ENCODE measurements around the gene FGD4.

Gene FGD4

DNA sequence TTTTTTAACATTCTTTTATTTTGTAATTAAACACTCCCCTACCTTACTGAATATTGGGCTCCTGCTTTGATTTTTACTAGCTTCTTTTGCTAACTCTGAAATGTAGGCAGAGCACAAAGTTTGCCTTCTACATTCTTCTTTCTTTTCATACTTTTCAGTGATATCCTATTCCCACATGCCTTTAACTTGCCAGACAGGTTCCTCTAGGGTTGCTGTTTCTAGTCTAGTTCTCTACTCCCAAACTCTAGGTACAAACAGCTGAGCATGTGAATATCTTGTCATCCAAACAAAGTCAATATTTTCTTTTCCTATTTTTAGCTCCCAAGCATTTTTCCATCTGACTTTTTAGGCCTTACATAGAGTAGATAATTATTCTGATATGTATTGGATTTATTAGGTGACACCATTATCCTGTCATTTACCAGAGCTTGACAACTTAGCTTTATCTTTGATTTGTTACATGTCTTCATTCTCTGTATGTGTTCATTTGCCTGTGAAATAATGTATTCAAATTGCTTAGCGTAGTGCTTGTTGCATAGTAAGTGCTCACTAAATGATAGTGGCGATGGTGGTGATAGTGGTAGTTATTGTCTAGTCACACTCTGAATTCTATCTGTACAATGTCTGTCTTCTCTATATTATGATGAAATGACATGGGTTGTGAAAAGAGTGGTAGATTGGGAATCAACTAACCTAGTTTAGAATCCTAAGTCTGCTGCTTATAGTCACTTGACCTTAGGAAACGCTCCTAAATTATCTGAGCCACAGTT lies 206.2 kb downstream of the FGD4 start:
- Histone ChIP-seq H3K36me3 (ENCODE audit: control insufficient read depth in 5 of 5, insufficient read depth in 5 of 5, low read length in 5 of 5) (peaks cover 46 to 64% (median 53%) of the 10 kb centered on the region in 5 donors), H3K4me3 (ENCODE audit: low read depth in 1 of 5, low read length in 5 of 5) (no peak overlapping the region), H3K4me1 (ENCODE audit: control insufficient read depth in 5 of 5, insufficient read depth in 5 of 5, low read length in 5 of 5) (no peaks in the 10 kb centered on the region), H3K27me3 (ENCODE audit: control insufficient read depth in 5 of 5, insufficient read depth in 4 of 5, low read length in 5 of 5) (no peaks in the 10 kb centered on the region), H3K9me3 (ENCODE audit: control insufficient read depth in 5 of 5, low read length in 5 of 5) (no peaks in the 10 kb centered on the region), H3K27ac (ENCODE audit: low read depth, low read length) (no peak overlapping the region), H3K9ac (ENCODE audit: low read length in 5 of 5) (no peak overlapping the region)

DNA sequence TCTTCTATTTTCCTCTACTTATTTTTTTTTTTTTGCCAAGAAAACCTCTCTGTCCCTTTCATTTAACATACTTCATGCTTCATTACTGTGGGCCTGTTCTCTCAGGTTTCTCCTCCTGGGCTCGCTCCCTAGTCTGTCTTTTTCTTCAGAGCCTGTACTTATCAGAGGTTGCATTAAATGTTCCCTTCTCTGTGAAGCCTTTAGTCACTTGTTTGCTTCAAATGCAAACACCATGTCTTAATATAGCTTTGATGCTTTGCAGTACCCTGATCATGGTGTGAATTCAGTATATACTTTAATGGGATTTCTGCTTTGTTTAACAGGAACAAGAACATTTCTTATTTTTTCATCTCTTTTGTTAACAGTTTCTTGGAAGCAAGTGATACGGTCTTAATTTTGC lies 207.1 kb downstream of the FGD4 start:
- no peak overlapping the region for H3K27ac ChIP-seq (ENCODE audit: low read depth, low read length)
- H3K27me3 ChIP-seq (ENCODE audit: control insufficient read depth in 5 of 5, insufficient read depth in 4 of 5, low read length in 5 of 5), result no peaks in the 10 kb centered on the region
- peaks cover 0 to under 1% (median 0%) of the 10 kb centered on the region in 5 donors for H3K4me1 ChIP-seq (ENCODE audit: control insufficient read depth in 5 of 5, insufficient read depth in 5 of 5, low read length in 5 of 5)
- H3K36me3 ChIP-seq (ENCODE audit: control insufficient read depth in 5 of 5, insufficient read depth in 5 of 5, low read length in 5 of 5), result peaks cover 43 to 65% (median 53%) of the 10 kb centered on the region in 5 donors
- H3K9ac ChIP-seq (ENCODE audit: low read length in 5 of 5), result no peak overlapping the region
- H3K9me3 ChIP-seq (ENCODE audit: control insufficient read depth in 5 of 5, low read length in 5 of 5), result no peaks in the 10 kb centered on the region
- H3K4me3 ChIP-seq (ENCODE audit: low read depth in 1 of 5, low read length in 5 of 5), result no peak overlapping the region

- Histone ChIP-seq H3K36me3 (ENCODE audit: control insufficient read depth in 5 of 5, insufficient read depth in 5 of 5, low read length in 5 of 5) (peaks cover 47 to 86% (median 71%) of the 10 kb centered on the region in 5 donors), H3K9ac (ENCODE audit: low read length in 5 of 5) (no peak overlapping the region), H3K9me3 (ENCODE audit: control insufficient read depth in 5 of 5, low read length in 5 of 5) (no peaks in the 10 kb centered on the region), H3K4me3 (ENCODE audit: low read depth in 1 of 5, low read length in 5 of 5) (no peak overlapping the region), H3K4me1 (ENCODE audit: control insufficient read depth in 5 of 5, insufficient read depth in 5 of 5, low read length in 5 of 5) (peaks cover 0 to 13% (median 5%) of the 10 kb centered on the region in 5 donors), H3K27ac (ENCODE audit: low read depth, low read length) (no peak overlapping the region), H3K27me3 (ENCODE audit: control insufficient read depth in 5 of 5, insufficient read depth in 4 of 5, low read length in 5 of 5) (no peaks in the 10 kb centered on the region)
These were observed 210.6 kb downstream of the FGD4 start for GRCh38 chr12:32609966-32610365.

GRCh38 chr12:32611986-32612385 lies 212.6 kb downstream of the FGD4 start:
- peaks cover 43 to 89% (median 72%) of the 10 kb centered on the region in 5 donors for H3K36me3 ChIP-seq (ENCODE audit: control insufficient read depth in 5 of 5, insufficient read depth in 5 of 5, low read length in 5 of 5)

DNA sequence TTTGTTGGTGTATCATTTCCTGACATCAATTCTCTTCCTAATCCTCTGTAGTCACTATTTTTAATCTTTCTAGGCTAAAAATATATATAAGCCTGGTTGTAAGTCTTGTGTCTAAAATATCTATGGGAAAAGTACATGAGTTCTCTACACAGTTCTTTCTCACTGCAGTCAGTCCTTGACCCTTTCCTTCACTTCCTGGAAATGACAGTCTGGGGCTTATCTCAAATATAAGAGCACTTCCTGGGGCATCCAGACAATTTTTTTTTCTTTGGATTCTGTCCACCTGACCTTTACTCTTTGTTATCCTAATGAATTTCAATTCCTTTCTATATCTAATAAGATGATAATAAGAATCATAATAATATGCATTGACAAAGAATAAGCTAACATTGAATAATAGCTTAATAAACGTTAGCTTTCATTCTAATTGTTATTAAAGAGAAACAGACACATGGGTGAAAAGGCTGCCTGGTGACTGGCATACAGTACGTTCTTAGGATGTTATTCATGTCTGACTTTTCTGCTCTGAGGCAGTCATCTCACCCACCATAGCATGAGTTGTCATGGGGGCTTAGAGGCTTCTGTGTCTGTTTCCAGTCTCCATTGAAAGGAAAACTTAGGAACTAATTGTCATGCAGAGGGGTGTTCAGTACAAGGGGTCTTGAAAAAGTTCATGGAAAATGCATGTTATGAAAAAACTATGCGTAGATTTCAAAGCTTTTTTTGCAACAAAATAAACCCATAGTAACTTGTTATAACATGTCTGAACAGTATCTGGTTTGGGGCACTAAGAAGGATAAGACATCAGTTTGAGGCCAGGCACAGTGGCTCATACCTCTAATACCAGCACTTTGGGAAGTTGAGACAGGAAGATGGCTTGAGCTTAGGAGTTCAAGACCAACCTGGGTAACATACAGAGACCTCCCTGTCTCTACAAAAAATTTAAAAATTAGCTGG lies 213.6 kb downstream of the FGD4 start:
- Histone ChIP-seq H3K4me3 (ENCODE audit: low read depth in 1 of 5, low read length in 5 of 5) (no peak overlapping the region), H3K27me3 (ENCODE audit: control insufficient read depth in 5 of 5, insufficient read depth in 4 of 5, low read length in 5 of 5) (no peaks in the 10 kb centered on the region), H3K4me1 (ENCODE audit: control insufficient read depth in 5 of 5, insufficient read depth in 5 of 5, low read length in 5 of 5) (peaks cover 0 to 13% (median 5%) of the 10 kb centered on the region in 5 donors), H3K36me3 (ENCODE audit: control insufficient read depth in 5 of 5, insufficient read depth in 5 of 5, low read length in 5 of 5) (peaks cover 49 to 83% (median 65%) of the 10 kb centered on the region in 5 donors), H3K9me3 (ENCODE audit: control insufficient read depth in 5 of 5, low read length in 5 of 5) (no peaks in the 10 kb centered on the region), H3K27ac (ENCODE audit: low read depth, low read length) (no peak overlapping the region), H3K9ac (ENCODE audit: low read length in 5 of 5) (no peak overlapping the region)

More at GRCh38 chr12:32611986-32612385, 212.6 kb downstream of the FGD4 start:
- H3K27ac ChIP-seq (ENCODE audit: low read depth, low read length), result no peak overlapping the region
- H3K4me3 ChIP-seq (ENCODE audit: low read depth in 1 of 5, low read length in 5 of 5), result no peak overlapping the region
- no peak overlapping the region for H3K9ac ChIP-seq (ENCODE audit: low read length in 5 of 5)
- H3K27me3 ChIP-seq (ENCODE audit: control insufficient read depth in 5 of 5, insufficient read depth in 4 of 5, low read length in 5 of 5), result no peaks in the 10 kb centered on the region
- no peaks in the 10 kb centered on the region for H3K9me3 ChIP-seq (ENCODE audit: control insufficient read depth in 5 of 5, low read length in 5 of 5)
- H3K4me1 ChIP-seq (ENCODE audit: control insufficient read depth in 5 of 5, insufficient read depth in 5 of 5, low read length in 5 of 5), result peaks cover 0 to 13% (median 5%) of the 10 kb centered on the region in 5 donors

GRCh38 chr12:32615441-32615840 lies 216.1 kb downstream of the FGD4 start:
- Histone ChIP-seq H3K4me1 (ENCODE audit: control insufficient read depth in 5 of 5, insufficient read depth in 5 of 5, low read length in 5 of 5) (peaks cover 0 to 13% (median 5%) of the 10 kb centered on the region in 5 donors), H3K9me3 (ENCODE audit: control insufficient read depth in 5 of 5, low read length in 5 of 5) (no peaks in the 10 kb centered on the region), H3K9ac (ENCODE audit: low read length in 5 of 5) (no peak overlapping the region), H3K36me3 (ENCODE audit: control insufficient read depth in 5 of 5, insufficient read depth in 5 of 5, low read length in 5 of 5) (peaks cover 43 to 70% (median 60%) of the 10 kb centered on the region in 5 donors), H3K27ac (ENCODE audit: low read depth, low read length) (no peak overlapping the region), H3K4me3 (ENCODE audit: low read depth in 1 of 5, low read length in 5 of 5) (no peak overlapping the region), H3K27me3 (ENCODE audit: control insufficient read depth in 5 of 5, insufficient read depth in 4 of 5, low read length in 5 of 5) (no peaks in the 10 kb centered on the region)

GRCh38 chr12:32617534-32617933 lies 218.2 kb downstream of the FGD4 start:
- Histone ChIP-seq H3K27me3 (ENCODE audit: control insufficient read depth in 5 of 5, insufficient read depth in 4 of 5, low read length in 5 of 5) (no peaks in the 10 kb centered on the region), H3K4me1 (ENCODE audit: control insufficient read depth in 5 of 5, insufficient read depth in 5 of 5, low read length in 5 of 5) (peaks cover 0 to 2% (median 0%) of the 10 kb centered on the region in 5 donors), H3K27ac (ENCODE audit: low read depth, low read length) (no peak overlapping the region), H3K9me3 (ENCODE audit: control insufficient read depth in 5 of 5, low read length in 5 of 5) (no peaks in the 10 kb centered on the region), H3K4me3 (ENCODE audit: low read depth in 1 of 5, low read length in 5 of 5) (no peak overlapping the region), H3K36me3 (ENCODE audit: control insufficient read depth in 5 of 5, insufficient read depth in 5 of 5, low read length in 5 of 5) (peaks cover 35 to 67% (median 53%) of the 10 kb centered on the region in 5 donors), H3K9ac (ENCODE audit: low read length in 5 of 5) (no peak overlapping the region)

DNA sequence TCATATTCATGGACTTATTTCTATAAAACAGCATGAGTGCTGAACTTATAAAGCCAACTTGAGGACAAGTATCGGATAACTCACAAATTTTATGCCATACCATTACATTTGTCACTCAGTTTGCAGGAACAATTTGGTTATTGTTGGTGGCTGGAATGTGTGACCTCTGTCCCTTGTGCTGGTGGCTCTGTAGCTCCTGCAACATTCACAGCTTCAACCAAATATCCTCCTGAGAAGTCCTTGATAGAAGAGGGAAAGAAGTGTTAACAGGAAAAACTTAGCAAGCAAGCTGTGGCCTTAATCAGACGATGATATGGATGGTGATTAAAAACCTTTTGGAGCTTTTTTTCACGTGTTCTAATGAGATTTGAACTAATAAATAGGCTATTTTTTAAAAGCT lies 218.8 kb downstream of the FGD4 start:
- H3K27me3 ChIP-seq (ENCODE audit: control insufficient read depth in 5 of 5, insufficient read depth in 4 of 5, low read length in 5 of 5), result no peaks in the 10 kb centered on the region
- peaks cover 29 to 62% (median 49%) of the 10 kb centered on the region in 5 donors for H3K36me3 ChIP-seq (ENCODE audit: control insufficient read depth in 5 of 5, insufficient read depth in 5 of 5, low read length in 5 of 5)
- H3K9ac ChIP-seq (ENCODE audit: low read length in 5 of 5), result no peak overlapping the region
- H3K27ac ChIP-seq (ENCODE audit: low read depth, low read length), result no peak overlapping the region
- no peaks in the 10 kb centered on the region for H3K4me1 ChIP-seq (ENCODE audit: control insufficient read depth in 5 of 5, insufficient read depth in 5 of 5, low read length in 5 of 5)
- no peak overlapping the region for H3K4me3 ChIP-seq (ENCODE audit: low read depth in 1 of 5, low read length in 5 of 5)
- H3K9me3 ChIP-seq (ENCODE audit: control insufficient read depth in 5 of 5, low read length in 5 of 5), result no peaks in the 10 kb centered on the region

DNA sequence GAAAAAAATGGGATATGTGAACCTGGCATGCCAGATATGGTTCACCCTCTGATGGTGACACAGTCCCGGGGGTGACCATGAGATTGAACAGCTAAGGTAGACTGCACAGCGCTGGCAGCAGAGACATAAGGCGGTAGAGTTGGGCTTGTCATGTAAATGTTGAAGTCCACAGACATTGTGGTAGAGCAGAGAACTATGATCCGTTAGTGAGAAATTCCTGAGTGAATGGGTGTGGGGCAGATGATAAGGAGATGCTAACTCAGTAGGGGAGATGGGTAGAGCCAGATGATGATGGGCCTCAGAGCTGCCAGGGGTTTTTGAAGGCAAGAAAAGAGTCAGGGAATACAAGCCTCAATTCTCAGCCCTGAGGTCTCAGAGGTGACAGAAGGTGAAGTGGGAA lies 228.6 kb downstream of the FGD4 start:
- Histone ChIP-seq H3K4me3 (ENCODE audit: low read depth in 1 of 5, low read length in 5 of 5) (no peak overlapping the region), H3K27me3 (ENCODE audit: control insufficient read depth in 5 of 5, insufficient read depth in 4 of 5, low read length in 5 of 5) (no peaks in the 10 kb centered on the region), H3K9me3 (ENCODE audit: control insufficient read depth in 5 of 5, low read length in 5 of 5) (no peaks in the 10 kb centered on the region), H3K4me1 (ENCODE audit: control insufficient read depth in 5 of 5, insufficient read depth in 5 of 5, low read length in 5 of 5) (no peaks in the 10 kb centered on the region), H3K9ac (ENCODE audit: low read length in 5 of 5) (no peak overlapping the region), H3K27ac (ENCODE audit: low read depth, low read length) (no peak overlapping the region), H3K36me3 (ENCODE audit: control insufficient read depth in 5 of 5, insufficient read depth in 5 of 5, low read length in 5 of 5) (peaks cover 26 to 77% (median 56%) of the 10 kb centered on the region in 5 donors)

All from subcutaneous abdominal adipose tissue (tissue), 5 donors.